GM19452 (cell line): ENCODE data around the gene CHAF1B.
"Not testable (repeated sequence)": the region's sequence is repeated elsewhere in the genome, so short reads cannot be mapped to it uniquely, and the experiment has no call there.

Experiments used
- ATAC-seq: cut with Tn5 transposase; IDR thresholded peaks from one replicate; pipeline ENCODE4 v1.9.1; 2021; ENCODE audit not compliant: unreplicated experiment

The CHAF1B gene

GRCh38 chr21:36388096-36388495, 2.9 kb downstream of the CHAF1B start:
- ATAC-seq = no peak

- ATAC-seq = no peak
These were observed 3.6 kb downstream of the CHAF1B start for GRCh38 chr21:36388835-36389234.

- not testable (repeated sequence) for ATAC-seq
These were observed 6.5 kb downstream of the CHAF1B start for GRCh38 chr21:36391649-36392048.

GRCh38 chr21:36395353-36396111, 10.3 kb downstream of the CHAF1B start:
- ATAC-seq = no peak

- ATAC-seq = no peak
These were observed 11.1 kb downstream of the CHAF1B start for GRCh38 chr21:36396325-36396724.

- no peak for ATAC-seq
These were observed 11.8 kb downstream of the CHAF1B start for GRCh38 chr21:36396971-36397370.

- no peak for ATAC-seq
These were observed 12.4 kb downstream of the CHAF1B start for GRCh38 chr21:36397606-36398005.

GRCh38 chr21:36399736-36400135, 14.5 kb downstream of the CHAF1B start:
- not testable (repeated sequence) for ATAC-seq

- ATAC-seq = no peak
These were observed 15.5 kb downstream of the CHAF1B start for GRCh38 chr21:36400719-36401118.

GRCh38 chr21:36402339-36402738, 17.1 kb downstream of the CHAF1B start:
- ATAC-seq = no peak

GRCh38 chr21:36403713-36404112, 18.5 kb downstream of the CHAF1B start:
- no peak for ATAC-seq

- no peak for ATAC-seq
These were observed 23.4 kb downstream of the CHAF1B start for GRCh38 chr21:36408568-36408967.

- ATAC-seq = no peak
These were observed 26.1 kb downstream of the CHAF1B start for GRCh38 chr21:36411301-36411700.

- no peak for ATAC-seq
These were observed 27.7 kb downstream of the CHAF1B start for GRCh38 chr21:36412916-36413315.

- no peak for ATAC-seq
These were observed 30.2 kb downstream of the CHAF1B start for GRCh38 chr21:36415375-36415774.

- no peak for ATAC-seq
These were observed 34.0 kb downstream of the CHAF1B start for GRCh38 chr21:36419241-36419640.

GRCh38 chr21:36419996-36420395, 34.8 kb downstream of the CHAF1B start:
- ATAC-seq = peak; percentile 63

- no peak for ATAC-seq
These were observed 35.6 kb downstream of the CHAF1B start for GRCh38 chr21:36420571-36421339.

GRCh38 chr21:36422279-36423098, 37.3 kb downstream of the CHAF1B start:
- ATAC-seq = no peak

- ATAC-seq = no peak
These were observed 38.7 kb downstream of the CHAF1B start for GRCh38 chr21:36423771-36424433.

- ATAC-seq = no peak
These were observed 39.4 kb downstream of the CHAF1B start for GRCh38 chr21:36424592-36424991.
